GM19372 (cell line): ENCODE data around the gene EMILIN3.

Experiments used
- ATAC-seq: cut with Tn5 transposase; IDR thresholded peaks from one replicate; pipeline ENCODE4 v1.9.1; 2021; ENCODE audit warnings: mild to moderate bottlenecking, low read depth, moderate library complexity; ENCODE audit not compliant: unreplicated experiment

Gene EMILIN3

GRCh38 chr20:41349943-41350342, 16.7 kb downstream of the EMILIN3 start:
- ATAC-seq: no peak

- ATAC-seq: no peak
These were observed 17.4 kb downstream of the EMILIN3 start for GRCh38 chr20:41349266-41349665.

GRCh38 chr20:41348430-41349172, 18.0 kb downstream of the EMILIN3 start:
- no peak for ATAC-seq

- no peak for ATAC-seq
These were observed 18.8 kb downstream of the EMILIN3 start for GRCh38 chr20:41347523-41348429.

- no peak for ATAC-seq
These were observed 20.9 kb downstream of the EMILIN3 start for GRCh38 chr20:41345729-41346067.

GRCh38 chr20:41344938-41345728, 21.5 kb downstream of the EMILIN3 start:
- no peak for ATAC-seq

DNA sequence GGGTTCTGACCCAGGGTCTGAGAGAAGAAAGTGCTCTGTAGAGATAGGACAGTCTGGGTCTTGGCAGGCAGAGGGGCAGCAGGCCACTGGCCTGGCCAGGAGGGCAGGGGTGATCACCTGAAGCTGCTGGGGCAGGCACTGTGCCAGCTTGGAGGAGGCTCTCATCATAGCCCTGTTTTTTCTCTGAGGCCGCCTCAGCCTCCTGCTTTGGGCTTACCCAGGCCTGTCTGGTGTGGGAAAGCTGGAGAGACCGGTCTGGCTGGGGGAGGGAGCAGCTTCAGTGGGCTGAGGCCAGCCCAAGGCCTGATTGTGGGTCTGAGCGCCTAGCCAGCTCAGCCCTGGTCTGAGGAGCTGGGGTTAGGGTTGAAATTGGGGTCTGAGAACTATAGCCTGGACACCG, 22.1 kb downstream of the EMILIN3 start:
- no peak for ATAC-seq

DNA sequence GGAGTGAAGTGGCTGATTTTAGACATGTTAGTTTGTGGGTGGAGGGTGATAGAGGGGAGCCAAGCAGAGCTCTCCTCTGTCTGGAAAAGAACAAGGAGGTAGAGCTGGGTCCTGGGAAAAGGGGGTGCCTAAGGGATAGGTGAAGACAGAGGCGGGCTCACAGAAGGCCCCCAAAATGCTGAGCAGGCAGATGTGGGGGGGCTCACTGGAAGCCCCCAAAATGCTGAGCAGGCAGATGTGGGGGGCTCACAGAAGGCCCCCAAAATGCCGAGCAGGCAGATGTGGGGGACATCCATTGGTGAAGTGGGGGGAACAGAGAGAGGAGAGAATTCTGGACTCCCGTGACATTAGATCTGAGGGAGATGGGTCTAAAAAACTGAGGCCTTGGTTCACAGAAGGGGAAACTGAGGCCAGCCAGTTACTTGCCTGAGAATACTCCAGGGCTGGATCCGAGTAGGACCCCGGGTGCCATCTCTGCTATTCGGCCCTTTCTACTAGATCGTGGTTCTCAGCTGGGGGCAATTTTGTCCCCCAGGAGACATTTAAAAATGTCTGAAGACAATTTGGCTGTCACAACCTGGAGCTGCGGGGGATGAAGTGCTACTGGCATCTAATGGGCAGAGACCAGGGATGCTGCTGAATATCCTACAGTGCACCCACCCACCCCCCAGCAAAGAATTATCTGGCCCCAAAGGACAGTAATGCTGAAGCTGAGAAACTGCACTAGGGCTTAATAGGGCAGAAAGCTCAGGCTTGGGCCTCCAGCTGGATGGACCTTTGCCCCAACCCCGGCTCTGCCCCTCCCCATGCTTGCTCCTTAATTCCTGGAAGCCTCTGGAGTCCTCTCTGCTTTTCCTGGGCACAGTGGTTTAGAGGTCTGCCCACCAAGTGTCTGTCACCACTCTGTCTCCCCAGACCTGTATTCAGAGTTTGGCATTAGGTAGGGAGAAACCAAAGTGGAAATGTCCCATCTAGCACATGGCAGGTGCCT, 23.8 kb downstream of the EMILIN3 start:
- ATAC-seq: no peak

GRCh38 chr20:41340327-41341055, 26.1 kb downstream of the EMILIN3 start, which contains the start of gene LPIN3:
Gene LPIN3, plus strand, starts transcription at chr20:41340821. Its CDS starts 4,983 bp downstream, at chr20:41345804.
- ATAC-seq: no peak

DNA sequence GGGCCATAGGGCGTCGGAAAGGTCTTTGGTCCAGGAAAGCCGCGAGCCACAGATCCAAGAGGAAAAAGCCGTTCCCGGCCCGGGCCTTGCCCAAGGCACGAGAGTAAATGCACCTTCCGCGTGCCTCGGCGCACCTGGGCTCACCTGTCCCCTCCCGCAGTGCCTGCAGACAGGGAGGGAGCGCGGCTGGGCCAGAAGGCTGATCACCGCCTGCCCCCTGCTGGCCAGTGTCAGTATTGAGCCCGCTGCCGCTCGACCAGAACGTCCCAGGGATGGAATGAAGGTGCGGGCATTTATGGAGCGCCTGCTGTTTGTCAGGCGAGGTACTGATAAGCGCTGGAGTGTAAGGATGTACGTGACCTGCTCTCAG, 26.7 kb downstream of the EMILIN3 start:
- ATAC-seq: peak; percentile 72

- ATAC-seq: no peak
These were observed 29.7 kb downstream of the EMILIN3 start for GRCh38 chr20:41336711-41337492.

DNA sequence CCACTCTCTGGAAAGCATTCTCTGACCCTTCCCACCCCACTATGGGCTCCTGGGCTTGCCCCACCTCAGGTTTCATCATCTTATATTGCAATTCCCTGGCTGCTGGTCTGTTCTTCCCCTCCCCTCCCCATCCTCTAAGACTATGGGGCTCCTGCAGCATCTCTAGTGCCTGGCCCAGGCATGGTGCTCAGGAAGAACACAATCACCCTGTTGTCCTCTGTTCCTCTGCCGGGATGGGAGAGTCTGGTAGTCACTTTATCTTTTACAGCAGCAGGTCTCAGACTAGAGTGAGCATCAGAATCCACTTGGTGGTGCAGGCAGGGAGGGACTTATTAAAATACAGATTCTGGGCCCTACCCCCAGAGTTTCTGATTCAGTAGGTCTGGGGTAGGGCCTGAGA, 31.0 kb downstream of the EMILIN3 start:
- ATAC-seq: no peak

GRCh38 chr20:41334443-41335421, 31.9 kb downstream of the EMILIN3 start:
- no peak for ATAC-seq

DNA sequence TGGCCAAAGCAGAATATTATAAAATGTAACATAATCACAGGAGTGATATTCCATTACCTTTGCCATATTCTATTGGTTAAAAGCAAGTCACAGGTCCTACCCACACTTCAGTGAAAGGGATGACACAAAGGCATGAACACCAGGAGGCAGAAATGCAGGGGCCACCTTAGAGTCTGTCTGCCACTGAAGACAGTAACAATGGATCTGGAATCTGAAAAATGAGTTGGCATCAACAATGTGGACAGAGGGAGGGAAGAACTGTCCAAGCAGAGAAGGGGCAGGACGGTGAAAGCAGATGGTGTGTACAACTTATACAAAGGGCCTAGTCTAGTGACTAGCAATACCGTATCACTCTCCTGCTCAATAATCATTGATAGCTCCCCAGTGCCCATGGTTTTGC, 32.6 kb downstream of the EMILIN3 start:
- no peak for ATAC-seq

- ATAC-seq: no peak
These were observed 34.9 kb downstream of the EMILIN3 start for GRCh38 chr20:41331731-41332130.

- no peak for ATAC-seq
These were observed 35.7 kb downstream of the EMILIN3 start for GRCh38 chr20:41330941-41331340.

- no peak for ATAC-seq
These were observed 36.3 kb downstream of the EMILIN3 start for GRCh38 chr20:41330343-41330720.
